Measurements from ENCODE around the gene SLC8B1.

DNA sequence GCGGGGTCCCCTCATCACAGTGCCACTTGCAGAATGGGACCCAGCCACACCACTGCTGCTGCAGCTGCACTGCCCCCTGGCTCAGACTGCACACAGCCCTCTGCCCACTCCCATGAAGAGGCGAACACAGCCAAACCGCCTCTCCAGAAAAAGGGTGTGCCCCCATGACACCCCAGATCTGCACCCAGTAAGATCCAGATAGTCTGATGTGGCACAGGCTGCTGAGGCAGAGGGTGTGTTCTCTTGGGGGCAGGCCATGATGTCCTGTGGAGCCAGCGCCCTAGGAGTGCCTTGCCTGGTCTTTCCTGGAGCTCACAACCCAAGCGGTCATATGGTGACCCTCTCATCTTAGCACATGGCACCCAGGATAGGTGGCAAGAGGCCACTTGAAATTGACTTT lies 44.4 kb downstream of the SLC8B1 start:
- TF ChIP-seq, protein P1, sequence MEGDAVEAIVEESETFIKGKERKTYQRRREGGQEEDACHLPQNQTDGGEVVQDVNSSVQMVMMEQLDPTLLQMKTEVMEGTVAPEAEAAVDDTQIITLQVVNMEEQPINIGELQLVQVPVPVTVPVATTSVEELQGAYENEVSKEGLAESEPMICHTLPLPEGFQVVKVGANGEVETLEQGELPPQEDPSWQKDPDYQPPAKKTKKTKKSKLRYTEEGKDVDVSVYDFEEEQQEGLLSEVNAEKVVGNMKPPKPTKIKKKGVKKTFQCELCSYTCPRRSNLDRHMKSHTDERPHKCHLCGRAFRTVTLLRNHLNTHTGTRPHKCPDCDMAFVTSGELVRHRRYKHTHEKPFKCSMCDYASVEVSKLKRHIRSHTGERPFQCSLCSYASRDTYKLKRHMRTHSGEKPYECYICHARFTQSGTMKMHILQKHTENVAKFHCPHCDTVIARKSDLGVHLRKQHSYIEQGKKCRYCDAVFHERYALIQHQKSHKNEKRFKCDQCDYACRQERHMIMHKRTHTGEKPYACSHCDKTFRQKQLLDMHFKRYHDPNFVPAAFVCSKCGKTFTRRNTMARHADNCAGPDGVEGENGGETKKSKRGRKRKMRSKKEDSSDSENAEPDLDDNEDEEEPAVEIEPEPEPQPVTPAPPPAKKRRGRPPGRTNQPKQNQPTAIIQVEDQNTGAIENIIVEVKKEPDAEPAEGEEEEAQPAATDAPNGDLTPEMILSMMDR (IDR thresholded peaks at IDR 0.05) = no peak
- no peak for TF ChIP-seq ZFX (IDR thresholded peaks at IDR 0.05; ENCODE audit: borderline replicate concordance)
